Effector memory CD8-positive, alpha-beta T cell (primary cell): Measurements from ENCODE around the gene TMEM54.

Experiments used
- ATAC-seq: fragments of 150-1000 bp; cut with Tn5 transposase; replicated peaks from 2 replicates; pipeline ENCODE4 v1.10.0; 2021; ENCODE audit warnings: mild to moderate bottlenecking, moderate library complexity
- DNase-seq, 3 experiments: peaks; one replicate each; pipeline ENCODE4 v3.0.0; 2021
- H3K27ac Mint-ChIP-seq, 2 donors: one replicate each; pipeline ENCODE4 v1.8.0; 2022; ENCODE audit warnings: mild to moderate bottlenecking in 2 of 2, mixed read lengths in 2 of 2, moderate library complexity in 2 of 2
- H3K27me3 Mint-ChIP-seq, 2 donors: one replicate each; pipeline ENCODE4 v1.8.0; 2022; ENCODE audit warnings: mixed read lengths in 2 of 2
- H3K36me3 Mint-ChIP-seq: one replicate; pipeline ENCODE4 v1.8.0; 2022; ENCODE audit warnings: mild to moderate bottlenecking, moderate library complexity, mixed read lengths; ENCODE audit not compliant: insufficient read depth
- H3K4me1 Mint-ChIP-seq, 2 donors: one replicate each; pipeline ENCODE4 v1.8.0; 2022; ENCODE audit warnings: low read depth in 2 of 2, mixed read lengths in 2 of 2
- H3K4me3 Mint-ChIP-seq, 2 donors: one replicate each; pipeline ENCODE4 v1.8.0; 2022; ENCODE audit warnings: mild to moderate bottlenecking in 2 of 2, mixed read lengths in 2 of 2, moderate library complexity in 2 of 2
- H3K9me3 Mint-ChIP-seq, 2 donors: one replicate each; pipeline ENCODE4 v1.8.0; 2022; ENCODE audit warnings: mixed read lengths in 2 of 2

Gene TMEM54

DNA sequence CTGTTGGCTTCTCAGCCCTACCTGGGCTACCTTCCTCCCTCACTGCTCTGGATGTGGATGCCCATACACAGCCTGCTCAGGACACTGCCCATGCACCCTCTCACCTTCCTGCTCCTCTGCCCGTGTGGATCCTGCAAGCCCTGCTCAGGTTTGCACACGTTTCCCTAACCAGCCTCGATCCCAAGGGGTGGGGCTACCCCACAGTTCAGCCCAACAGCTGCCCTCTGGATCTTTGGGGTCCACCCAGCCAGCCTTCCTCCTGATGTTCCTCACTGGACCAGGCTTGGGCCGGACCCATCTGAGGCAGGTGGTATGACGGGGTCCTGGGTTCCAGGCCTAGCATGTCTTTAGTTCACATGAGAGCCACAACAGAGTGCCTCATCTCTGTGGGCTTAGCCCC lies 4.7 kb downstream of the TMEM54 start:
- Mint-ChIP-seq H3K9me3 (no peaks in the 10 kb centered on the region), H3K4me1 (peaks cover 4 to 16% of the 10 kb centered on the region in 2 donors), H3K4me3 (no peak overlapping the region), H3K27me3 (peaks cover 45 to 100% of the 10 kb centered on the region in 2 donors), H3K36me3 (no peaks in the 10 kb centered on the region), H3K27ac (no peak overlapping the region)
- DNase-seq (no peak), ATAC-seq (no peak)

DNA sequence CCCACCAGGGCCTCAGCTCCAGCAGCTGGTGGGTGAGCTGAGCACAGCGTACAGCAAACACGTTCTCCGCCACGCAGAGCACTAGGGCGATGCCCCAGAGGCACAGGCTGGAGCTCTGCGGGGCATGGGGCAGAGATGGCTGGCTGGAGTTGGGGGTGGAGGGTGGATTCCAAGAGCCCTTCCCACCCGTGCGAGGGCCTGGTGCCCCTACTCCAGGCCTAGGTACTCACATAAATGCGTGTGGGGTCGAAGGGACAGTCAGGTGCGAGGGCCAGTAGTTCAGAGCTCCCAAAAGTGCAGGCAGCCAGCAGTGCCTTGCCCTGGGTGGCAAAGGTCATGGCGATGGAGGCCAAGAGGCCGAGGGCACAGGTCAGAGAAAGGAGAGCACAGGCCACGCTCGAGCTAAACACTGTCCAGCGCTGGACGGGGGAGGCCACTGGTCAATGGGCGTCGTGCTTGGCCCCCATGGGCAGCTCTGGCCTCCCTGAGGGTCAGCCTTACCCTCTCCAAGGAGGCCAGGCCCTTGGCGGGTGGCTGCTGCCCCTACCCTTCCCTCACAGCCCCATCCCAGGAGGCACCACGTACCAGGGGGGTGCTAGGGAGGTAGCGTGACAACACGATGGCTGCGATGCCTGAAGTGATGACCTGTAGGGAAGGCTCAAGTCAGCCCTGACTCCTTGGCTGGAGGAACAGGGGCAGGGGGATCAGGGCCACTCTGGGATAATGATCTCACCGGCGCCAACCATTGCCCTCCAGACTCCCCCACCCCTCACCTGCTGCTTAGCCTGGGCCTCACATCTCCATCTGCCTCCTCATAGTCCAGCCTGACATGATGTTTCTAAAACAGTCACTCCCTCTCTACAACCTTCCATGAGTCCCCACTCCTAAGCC lies 5.6 kb downstream of the TMEM54 start:
- ATAC-seq, result no peak
- H3K27me3 Mint-ChIP-seq, result peaks cover 49 to 100% of the 10 kb centered on the region in 2 donors

GRCh38 chr1:32894681-32895080 lies 6.5 kb downstream of the TMEM54 start:
- Mint-ChIP-seq H3K4me1 (peaks cover 0 to 11% of the 10 kb centered on the region in 2 donors), H3K4me3 (no peak overlapping the region), H3K27ac (no peak overlapping the region), H3K36me3 (no peaks in the 10 kb centered on the region), H3K9me3 (no peaks in the 10 kb centered on the region), H3K27me3 (peaks cover 55 to 100% of the 10 kb centered on the region in 2 donors)
- ATAC-seq (no peak), DNase-seq (no peak)

More for the DNA sequence above, 5.6 kb downstream of the TMEM54 start:
- Mint-ChIP-seq H3K27ac (no peak overlapping the region), H3K9me3 (no peaks in the 10 kb centered on the region), H3K4me3 (no peak overlapping the region), H3K4me1 (peaks cover 2 to 13% of the 10 kb centered on the region in 2 donors), H3K36me3 (no peaks in the 10 kb centered on the region)
- DNase-seq, result no peak

DNA sequence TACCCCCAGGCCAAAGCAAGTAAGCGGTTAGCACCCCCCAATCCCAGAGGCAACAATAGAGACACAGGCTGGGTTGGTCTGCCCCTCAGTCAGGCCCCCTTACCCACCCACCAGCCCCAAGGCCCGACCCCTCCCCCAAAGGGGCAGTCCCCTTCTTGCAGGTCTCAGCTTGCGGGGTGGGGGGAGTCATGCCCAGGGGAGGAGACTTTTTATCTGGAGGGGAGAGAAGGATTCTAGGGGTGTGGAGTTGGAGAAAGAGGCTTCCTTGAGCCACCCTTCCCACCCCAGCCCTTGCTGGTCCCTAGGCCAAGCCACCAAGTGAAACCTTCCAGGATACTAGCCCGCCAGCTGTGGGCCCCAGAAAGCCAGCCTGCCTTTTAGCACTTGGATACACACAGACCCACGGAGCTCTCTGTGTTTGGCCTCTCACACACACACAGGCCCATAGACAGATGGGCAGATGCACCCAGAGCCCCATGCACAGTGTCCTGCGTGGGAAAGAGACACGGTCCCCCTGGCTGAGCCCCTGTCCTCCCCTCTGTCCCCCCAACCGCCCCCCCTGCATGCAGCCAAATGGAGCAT lies 7.1 kb downstream of the TMEM54 start:
- DNase-seq (no peak), ATAC-seq (no peak)
- H3K4me3 Mint-ChIP-seq, result peak overlapping the region; percentile 70 to 75
- no peaks in the 10 kb centered on the region for H3K9me3 Mint-ChIP-seq
- H3K27ac Mint-ChIP-seq, result no peak overlapping the region
- H3K4me1 Mint-ChIP-seq, result peaks cover 0 to 11% of the 10 kb centered on the region in 2 donors
- H3K36me3 Mint-ChIP-seq, result no peaks in the 10 kb centered on the region
- H3K27me3 Mint-ChIP-seq, result peaks cover 57 to 100% of the 10 kb centered on the region in 2 donors

DNA sequence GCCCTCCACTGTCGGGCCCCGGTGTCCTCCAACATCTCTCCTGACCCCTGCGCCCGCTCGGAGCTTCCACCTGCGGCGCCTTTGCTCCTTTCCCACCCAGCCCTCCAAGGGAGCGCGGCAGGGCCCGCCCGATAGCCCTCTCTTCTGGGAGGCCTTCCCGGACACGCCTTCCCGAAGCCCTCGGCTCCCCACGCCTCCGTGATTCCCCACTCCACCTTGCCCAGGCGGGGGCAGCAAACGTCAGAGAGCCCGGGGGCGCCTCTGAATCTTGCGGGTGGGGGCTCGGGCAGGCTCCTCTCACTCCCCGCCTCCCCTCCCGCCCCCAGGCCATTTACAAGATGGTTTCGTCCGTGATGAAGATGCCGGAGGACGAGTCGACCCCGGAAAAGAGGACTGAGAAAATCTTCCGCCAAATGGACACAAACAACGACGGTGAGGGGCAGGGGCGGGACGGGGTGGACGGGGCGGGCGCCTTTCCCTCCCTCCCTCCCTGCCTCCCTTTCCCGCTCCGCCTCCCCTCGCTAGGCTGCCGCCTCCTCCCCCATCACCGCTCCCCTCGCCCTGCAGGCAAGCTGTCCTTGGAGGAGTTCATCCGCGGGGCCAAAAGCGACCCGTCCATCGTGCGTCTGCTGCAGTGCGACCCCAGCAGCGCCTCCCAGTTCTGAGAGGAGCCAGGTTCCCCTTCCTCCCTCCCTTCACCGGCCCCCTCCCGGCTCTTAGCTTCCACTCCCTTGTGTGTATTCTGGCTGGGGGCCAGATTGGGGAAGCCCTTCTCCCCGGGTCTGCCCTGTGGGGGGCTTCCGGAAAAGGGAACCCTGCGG lies 7.8 kb downstream of the TMEM54 start:
- ATAC-seq, result peak; percentile 44
- Mint-ChIP-seq H3K27me3 (peaks cover 55 to 100% of the 10 kb centered on the region in 2 donors), H3K4me3 (peak overlapping the region; percentile 70 to 75), H3K27ac (no peak overlapping the region), H3K4me1 (peaks cover 0 to 11% of the 10 kb centered on the region in 2 donors), H3K9me3 (no peaks in the 10 kb centered on the region), H3K36me3 (no peaks in the 10 kb centered on the region)
- no peak for DNase-seq

DNA sequence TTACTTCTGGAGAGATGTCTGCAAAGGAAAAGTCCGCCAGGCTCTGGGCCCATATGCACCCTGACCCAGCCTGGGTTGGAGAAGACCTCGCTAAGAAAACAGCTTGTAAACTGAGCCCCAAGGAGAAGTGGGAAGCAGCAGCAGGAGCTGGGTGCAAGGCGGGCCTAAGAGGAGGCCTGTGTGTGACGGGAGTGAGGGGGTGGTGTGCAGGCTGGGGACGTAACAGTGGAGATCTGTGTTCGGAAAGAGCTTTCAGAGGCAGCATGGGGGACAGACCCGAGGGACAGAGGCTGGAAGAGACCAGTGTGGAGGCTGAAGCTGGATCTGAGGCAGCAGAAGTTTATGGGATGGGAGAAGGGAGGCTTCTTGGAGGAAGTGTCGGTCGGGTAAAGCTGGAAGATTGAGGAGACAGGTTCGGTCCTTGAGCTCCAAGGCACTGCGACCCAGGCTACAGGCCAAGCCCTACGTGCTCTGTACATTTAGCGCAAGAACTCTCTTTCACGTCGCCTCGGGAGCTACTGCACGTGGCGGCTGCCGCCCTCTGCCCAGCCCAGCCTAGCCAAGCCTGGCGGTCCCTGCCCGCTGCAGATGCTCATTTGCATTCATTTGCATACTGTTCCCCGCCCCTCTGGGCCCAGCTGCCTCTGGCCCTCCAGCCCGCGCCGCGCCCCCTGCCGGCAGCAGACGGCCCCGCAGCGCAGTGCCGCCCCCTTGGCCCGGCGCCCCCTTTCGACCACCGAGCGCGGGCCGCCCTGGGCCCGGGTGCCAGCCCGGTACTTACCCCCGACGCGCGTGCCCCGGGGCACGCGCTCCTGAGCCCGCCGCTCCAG lies 8.6 kb downstream of the TMEM54 start:
- peaks cover 57 to 100% of the 10 kb centered on the region in 2 donors for H3K27me3 Mint-ChIP-seq
- peak overlapping the region; percentile 70 to 75 for H3K4me3 Mint-ChIP-seq
- H3K9me3 Mint-ChIP-seq, result no peaks in the 10 kb centered on the region
- H3K27ac Mint-ChIP-seq, result peak overlapping the region in 1 of 2 donors; percentile 39
- H3K36me3 Mint-ChIP-seq, result no peaks in the 10 kb centered on the region
- peaks cover 0 to 11% of the 10 kb centered on the region in 2 donors for H3K4me1 Mint-ChIP-seq
- DNase-seq, result peak in 2 of 3 experiments; percentile 28 to 42
- ATAC-seq, result peak; percentile 82

DNA sequence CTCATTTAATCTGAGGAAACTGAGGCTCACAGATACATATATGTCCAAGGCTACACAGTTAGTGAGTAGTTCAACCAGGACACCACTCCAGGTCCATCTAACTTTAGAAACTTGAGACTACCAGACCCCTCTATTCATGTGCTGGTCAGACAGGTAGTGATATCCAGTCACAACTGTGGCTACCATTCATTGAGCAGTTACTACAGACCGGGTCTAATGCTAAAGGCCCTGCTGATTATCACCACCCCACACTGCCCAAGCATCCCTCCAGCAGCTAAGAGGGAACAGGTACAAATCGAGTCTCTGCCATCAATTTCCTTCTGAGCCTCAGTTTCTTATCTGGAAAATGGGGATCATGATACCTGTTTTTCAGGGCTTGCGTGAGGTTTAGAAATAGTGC lies 9.6 kb downstream of the TMEM54 start:
- no peak for ATAC-seq
- no peaks in the 10 kb centered on the region for H3K9me3 Mint-ChIP-seq
- H3K4me3 Mint-ChIP-seq, result peak overlapping the region; percentile 62 to 75
- no peak overlapping the region for H3K27ac Mint-ChIP-seq
- H3K36me3 Mint-ChIP-seq, result no peaks in the 10 kb centered on the region
- H3K4me1 Mint-ChIP-seq, result peaks cover 0 to 14% of the 10 kb centered on the region in 2 donors
- H3K27me3 Mint-ChIP-seq, result peaks cover 62 to 100% of the 10 kb centered on the region in 2 donors
- no peak for DNase-seq

DNA sequence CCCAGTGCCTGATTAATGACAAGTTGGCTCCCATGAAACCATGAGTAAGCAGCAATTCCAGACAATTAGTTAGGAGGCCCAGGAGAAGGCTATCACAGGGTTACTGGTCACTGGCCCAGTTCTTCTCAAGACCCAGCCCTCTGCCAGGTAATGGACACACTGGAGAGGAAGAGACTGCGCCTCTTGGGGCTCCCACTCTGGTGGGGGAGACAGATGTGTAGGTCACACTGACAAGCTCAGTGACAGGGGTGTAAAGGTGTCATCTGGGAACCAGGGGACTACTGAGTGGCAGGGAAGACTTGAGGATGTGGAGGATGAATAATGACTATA lies 10.0 kb downstream of the TMEM54 start:
- ATAC-seq (no peak), DNase-seq (no peak)
- Mint-ChIP-seq H3K27ac (no peak overlapping the region), H3K9me3 (no peaks in the 10 kb centered on the region), H3K36me3 (no peaks in the 10 kb centered on the region), H3K4me3 (no peak overlapping the region), H3K4me1 (peaks cover 0 to 15% of the 10 kb centered on the region in 2 donors), H3K27me3 (peaks cover 58 to 98% of the 10 kb centered on the region in 2 donors)

DNA sequence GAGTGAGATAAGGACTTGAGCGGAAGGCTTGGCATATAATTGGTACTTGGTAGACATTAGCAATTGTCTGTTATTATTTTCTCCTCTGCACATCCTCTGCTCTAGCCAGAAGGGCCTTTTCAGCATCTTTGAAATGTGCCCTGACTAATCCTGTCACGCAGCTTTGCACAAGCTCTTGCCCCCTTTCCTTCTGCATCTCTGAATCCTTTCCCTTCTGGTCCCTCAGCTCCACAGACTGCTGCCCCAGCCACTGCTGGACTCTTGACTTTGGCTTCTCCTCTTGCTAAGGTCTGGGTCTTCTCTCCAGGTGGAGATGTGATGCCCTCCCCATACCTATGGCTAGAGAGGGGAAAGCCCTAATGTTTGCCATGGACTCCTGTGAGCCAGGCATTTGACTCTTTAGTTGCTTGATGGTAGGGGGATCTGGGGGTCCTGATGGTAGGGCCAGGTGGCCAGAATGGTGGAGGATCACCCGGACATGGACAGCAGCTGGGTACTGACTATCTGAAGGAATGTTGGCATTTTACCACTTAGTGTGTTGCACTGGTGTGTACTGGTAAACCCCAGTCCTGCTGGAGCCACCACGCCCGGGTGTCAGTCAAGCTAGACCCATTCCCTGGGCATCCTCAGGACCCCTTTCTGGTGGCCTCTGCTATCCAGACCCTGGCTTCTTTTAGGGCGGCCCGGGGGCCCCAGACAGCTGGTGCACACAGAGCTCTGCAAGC lies 10.5 kb downstream of the TMEM54 start:
- H3K4me1 Mint-ChIP-seq, result peaks cover 0 to 15% of the 10 kb centered on the region in 2 donors

GRCh38 chr1:32889731-32890278 lies 11.4 kb downstream of the TMEM54 start:
- ATAC-seq (no peak), DNase-seq (no peak)
- Mint-ChIP-seq H3K4me1 (peaks cover 0 to 18% of the 10 kb centered on the region in 2 donors), H3K36me3 (no peaks in the 10 kb centered on the region), H3K9me3 (no peaks in the 10 kb centered on the region), H3K27me3 (peaks cover 69 to 98% of the 10 kb centered on the region in 2 donors), H3K27ac (no peak overlapping the region), H3K4me3 (no peak overlapping the region)

More for the DNA sequence above, 10.5 kb downstream of the TMEM54 start:
- H3K27me3 Mint-ChIP-seq, result peaks cover 60 to 98% of the 10 kb centered on the region in 2 donors
- H3K9me3 Mint-ChIP-seq, result no peaks in the 10 kb centered on the region
- DNase-seq (no peak), ATAC-seq (no peak)
- no peak overlapping the region for H3K4me3 Mint-ChIP-seq
- no peak overlapping the region for H3K27ac Mint-ChIP-seq
- H3K36me3 Mint-ChIP-seq, result no peaks in the 10 kb centered on the region

DNA sequence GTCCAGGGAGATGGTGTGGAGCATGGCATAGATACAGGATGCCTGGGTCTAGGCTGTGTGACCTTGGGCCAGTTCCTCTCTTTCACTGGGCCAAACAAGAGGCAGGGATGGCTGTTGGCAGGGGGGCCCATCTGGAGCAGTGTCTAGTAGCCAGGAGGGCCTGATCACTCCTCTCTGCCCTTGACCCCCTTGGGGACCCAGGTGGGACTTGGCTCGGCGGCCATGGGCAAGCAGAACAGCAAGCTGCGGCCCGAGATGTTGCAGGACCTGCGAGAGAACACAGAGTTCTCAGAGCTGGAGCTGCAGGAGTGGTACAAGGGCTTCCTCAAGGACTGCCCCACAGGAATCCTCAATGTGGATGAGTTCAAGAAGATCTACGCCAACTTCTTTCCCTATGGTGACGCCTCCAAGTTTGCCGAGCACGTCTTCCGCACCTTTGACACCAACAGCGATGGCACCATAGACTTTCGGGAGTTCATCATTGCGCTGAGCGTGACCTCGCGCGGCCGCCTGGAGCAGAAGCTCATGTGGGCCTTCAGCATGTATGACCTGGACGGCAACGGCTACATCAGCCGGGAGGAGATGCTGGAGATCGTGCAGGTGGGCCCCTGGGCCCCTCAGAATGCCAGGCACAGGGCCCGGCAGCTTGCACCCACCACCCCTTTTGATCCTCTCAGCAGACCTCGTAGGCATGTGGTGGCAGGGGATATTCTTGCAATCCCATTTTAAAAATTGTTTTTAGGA lies 12.3 kb downstream of the TMEM54 start:
- Mint-ChIP-seq H3K9me3 (no peaks in the 10 kb centered on the region), H3K36me3 (no peaks in the 10 kb centered on the region), H3K4me1 (peaks cover 0 to 18% of the 10 kb centered on the region in 2 donors), H3K27ac (no peak overlapping the region), H3K27me3 (peaks cover 76 to 98% of the 10 kb centered on the region in 2 donors), H3K4me3 (no peak overlapping the region)
- ATAC-seq (no peak), DNase-seq (no peak)
